Peyer's patch (tissue), 4 donors: ENCODE data around the gene CSNK1G3.

Experiments
- CTCF ChIP-seq, 6 experiments: fragments of 450-650 bp in 4 of 6; fragments of 200-600 bp in 2 of 6; sonication (generic) in 1 of 6; IDR thresholded peaks; one replicate each; pipeline ENCODE4 v1.5.1; 2017 to 2019; ENCODE audit warnings: antibody characterized with exemption in 6 of 6, mild to moderate bottlenecking in 3 of 6, moderate library complexity in 1 of 6
- POLR2A ChIP-seq, 2 donors: fragments of 450-650 bp; IDR thresholded peaks; one replicate each; pipeline ENCODE4 v1.5.1; 2017; ENCODE audit warnings: antibody characterized with exemption in 2 of 2, mild to moderate bottlenecking in 2 of 2, moderate library complexity in 2 of 2

- no peak for TF ChIP-seq CTCF (IDR thresholded peaks at IDR 0.05)
- TF ChIP-seq POLR2A (IDR thresholded peaks at IDR 0.05), result no peak
Measured at GRCh38 chr5:123559434-123559775, 47.4 kb downstream of the CSNK1G3 start.
